Karpas-422 (cell line): ENCODE measurements around the gene TRPM3. TPM values are rescaled to one million over a fixed set of nuclear protein-coding genes. Genes with fewer than 3 reads are reported as not detected.

ENCODE experiments used
- DNase-seq: peaks from one replicate; pipeline ENCODE4 v3.0.0-alpha.2; 2015
- H2AFZ ChIP-seq: fragments of 200-600 bp; sonication (generic); 2 replicates; pipeline ENCODE4 v1.6.1; 2014; ENCODE audit warnings: antibody characterized with exemption, low read length, mixed read lengths
- H3K27ac ChIP-seq: fragments of 200-600 bp; sonication (generic); 2 replicates; pipeline ENCODE4 v1.5.1; 2014; ENCODE audit warnings: mild to moderate bottlenecking, low read length, moderate library complexity
- H3K27me3 ChIP-seq: fragments of 200-600 bp; sonication (generic); 2 replicates; pipeline ENCODE4 v1.6.1; 2014; ENCODE audit warnings: low read length, mixed read lengths
- H3K36me3 ChIP-seq: fragments of 200-600 bp; sonication (generic); 2 replicates; pipeline ENCODE4 v1.6.1; 2014; ENCODE audit warnings: low read length, mixed read lengths; ENCODE audit not compliant: insufficient read depth
- H3K4me1 ChIP-seq: fragments of 200-600 bp; sonication (generic); 2 replicates; pipeline ENCODE4 v1.6.1; 2014; ENCODE audit warnings: mild to moderate bottlenecking, low read length, mixed read lengths
- H3K4me2 ChIP-seq: fragments of 200-600 bp; sonication (generic); 2 replicates; pipeline ENCODE4 v1.6.1; 2014; ENCODE audit warnings: low read length, low read depth, mild to moderate bottlenecking; ENCODE audit not compliant: poor library complexity, severe bottlenecking
- H3K4me3 ChIP-seq: fragments of 200-600 bp; sonication (generic); 2 replicates; pipeline ENCODE4 v1.5.1; 2014; ENCODE audit warnings: mild to moderate bottlenecking, antibody characterized with exemption, low read length, mixed read lengths
- H3K79me2 ChIP-seq: fragments of 200-600 bp; sonication (generic); 2 replicates; pipeline ENCODE4 v1.6.1; 2014; ENCODE audit warnings: mild to moderate bottlenecking, low read length, mixed read lengths
- H3K9ac ChIP-seq: fragments of 200-600 bp; sonication (generic); 2 replicates; pipeline ENCODE4 v1.6.0; 2014; ENCODE audit warnings: low read length
- H3K9me2 ChIP-seq: fragments of 200-600 bp; sonication (generic), shearing (Covaris generic); replicated peaks from 2 replicates; pipeline ENCODE4 v1.6.0; 2014; ENCODE audit warnings: mild to moderate bottlenecking, low read length, moderate library complexity; ENCODE audit not compliant: insufficient read depth
- H3K9me3 ChIP-seq: fragments of 300-700, 200-600 bp; sonication (generic); 2 replicates; pipeline ENCODE4 v1.6.1; 2014; ENCODE audit warnings: low read length, mixed read lengths
- H4K20me1 ChIP-seq: fragments of 200-600 bp; sonication (generic); 2 replicates; pipeline ENCODE4 v1.6.1; 2014; ENCODE audit warnings: mild to moderate bottlenecking, antibody characterized with exemption, low read length, low read depth; ENCODE audit not compliant: insufficient read depth
- total RNA-seq: library from RNA; depleted of rRNA; stranded (reverse); fragments of >200 nt; shearing (Covaris generic); gene quantifications from 2 replicates; pipeline ENCODE4 v1.2.3, GENCODE V29; 2014; ENCODE audit warnings: low replicate concordance

The TRPM3 gene
- total RNA-seq, 1 experiment from 2014 or later: not detected

DNA sequence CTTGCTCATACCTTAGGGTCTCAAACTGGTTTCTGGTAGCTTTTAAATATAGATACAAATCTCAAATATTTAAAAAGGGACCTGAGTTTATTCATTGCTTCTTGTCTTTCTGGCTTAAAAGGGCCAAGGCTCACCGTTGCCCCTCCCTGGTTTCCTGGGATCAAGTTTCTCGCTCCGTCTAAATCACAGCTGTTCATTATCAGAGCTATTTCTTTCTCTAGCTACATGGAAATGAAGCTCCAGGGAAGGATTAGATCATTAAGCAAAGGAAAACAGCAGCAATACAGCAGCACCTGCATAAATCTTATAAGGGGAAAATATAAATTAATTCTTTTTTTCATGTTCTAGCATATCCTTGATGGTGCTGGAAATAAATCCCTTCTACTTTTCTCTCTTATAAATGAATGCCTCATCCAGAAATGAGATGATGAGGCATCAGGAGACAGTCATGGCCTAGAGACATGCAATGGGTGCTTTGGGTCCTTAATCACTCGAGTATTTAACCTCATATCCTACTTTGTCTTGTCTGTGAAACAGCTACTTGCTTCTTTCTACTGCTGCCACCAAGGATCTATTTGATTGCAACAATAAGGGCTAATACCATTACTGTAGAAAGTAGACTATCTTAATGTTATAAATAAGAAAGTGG lies 320.1 kb downstream of the TRPM3 start:
- Histone ChIP-seq H3K27ac (no peak overlapping the region), H3K4me2 (no peak overlapping the region), H3K9me2 (no peaks in the 10 kb centered on the region), H2AFZ (no peak overlapping the region), H4K20me1 (no peaks in the 10 kb centered on the region), H3K9me3 (no peaks in the 10 kb centered on the region), H3K36me3 (no peaks in the 10 kb centered on the region), H3K79me2 (no peaks in the 10 kb centered on the region), H3K4me3 (no peak overlapping the region), H3K4me1 (no peaks in the 10 kb centered on the region), H3K9ac (no peak overlapping the region), H3K27me3 (no peaks in the 10 kb centered on the region)
- peak; percentile 27 for DNase-seq

- no peak overlapping the region for H3K4me2 ChIP-seq
- no peaks in the 10 kb centered on the region for H3K4me1 ChIP-seq
- no peaks in the 10 kb centered on the region for H4K20me1 ChIP-seq
- H3K9ac ChIP-seq: no peak overlapping the region
- DNase-seq: no peak
- no peak overlapping the region for H3K4me3 ChIP-seq
- no peaks in the 10 kb centered on the region for H3K36me3 ChIP-seq
- H3K9me3 ChIP-seq: no peaks in the 10 kb centered on the region
- no peaks in the 10 kb centered on the region for H3K79me2 ChIP-seq
- no peaks in the 10 kb centered on the region for H3K27me3 ChIP-seq
- H3K9me2 ChIP-seq: no peaks in the 10 kb centered on the region
- H2AFZ ChIP-seq: no peak overlapping the region
- no peak overlapping the region for H3K27ac ChIP-seq
Observed at GRCh38 chr9:70798018-70798417, 323.4 kb downstream of the TRPM3 start.

DNA sequence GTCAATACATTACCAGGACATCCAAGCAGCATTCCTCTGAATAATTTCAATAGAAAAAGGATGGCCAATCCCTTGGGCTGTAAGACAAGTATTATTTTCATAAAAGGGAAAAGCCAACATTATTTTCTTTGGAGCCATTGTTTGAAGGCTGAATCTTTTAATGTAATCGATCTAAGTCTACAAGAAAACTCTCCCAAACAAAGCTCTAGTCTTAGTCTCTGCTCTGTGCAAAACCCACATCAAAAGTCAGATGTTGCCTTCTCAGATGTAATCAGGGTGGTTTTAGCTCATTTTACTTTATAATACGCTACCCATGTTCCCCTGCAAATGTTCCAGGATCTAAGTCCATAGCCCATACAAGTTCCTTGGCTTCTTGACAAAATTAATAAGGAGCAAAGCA lies 325.6 kb downstream of the TRPM3 start:
- H3K27me3 ChIP-seq: no peaks in the 10 kb centered on the region
- no peaks in the 10 kb centered on the region for H3K36me3 ChIP-seq
- no peak overlapping the region for H3K27ac ChIP-seq
- DNase-seq: peak; percentile 6
- H3K4me2 ChIP-seq: no peak overlapping the region
- no peaks in the 10 kb centered on the region for H3K9me2 ChIP-seq
- H3K9me3 ChIP-seq: no peaks in the 10 kb centered on the region
- no peak overlapping the region for H3K4me3 ChIP-seq
- no peaks in the 10 kb centered on the region for H4K20me1 ChIP-seq
- H2AFZ ChIP-seq: no peak overlapping the region
- H3K9ac ChIP-seq: no peak overlapping the region
- no peaks in the 10 kb centered on the region for H3K4me1 ChIP-seq
- no peaks in the 10 kb centered on the region for H3K79me2 ChIP-seq

GRCh38 chr9:70792796-70793195 lies 328.6 kb downstream of the TRPM3 start:
- Histone ChIP-seq H3K9ac (no peak overlapping the region), H3K4me1 (no peaks in the 10 kb centered on the region), H3K4me2 (no peak overlapping the region), H3K36me3 (no peaks in the 10 kb centered on the region), H3K79me2 (no peaks in the 10 kb centered on the region), H3K27ac (no peak overlapping the region), H3K4me3 (no peak overlapping the region), H3K9me3 (no peaks in the 10 kb centered on the region), H3K27me3 (no peaks in the 10 kb centered on the region), H4K20me1 (no peaks in the 10 kb centered on the region), H3K9me2 (no peaks in the 10 kb centered on the region), H2AFZ (no peak overlapping the region)
- no peak for DNase-seq

- Histone ChIP-seq H3K4me2 (no peak overlapping the region), H4K20me1 (no peaks in the 10 kb centered on the region), H3K4me1 (no peaks in the 10 kb centered on the region), H3K36me3 (no peaks in the 10 kb centered on the region), H3K79me2 (no peaks in the 10 kb centered on the region), H3K27ac (no peak overlapping the region), H3K9me2 (no peaks in the 10 kb centered on the region), H3K4me3 (no peak overlapping the region), H2AFZ (no peak overlapping the region), H3K27me3 (no peaks in the 10 kb centered on the region), H3K9ac (no peak overlapping the region), H3K9me3 (no peaks in the 10 kb centered on the region)
- DNase-seq: peak; percentile 19
Observed at GRCh38 chr9:70791936-70792335, 329.5 kb downstream of the TRPM3 start.

GRCh38 chr9:70789086-70789485 lies 332.3 kb downstream of the TRPM3 start:
- Histone ChIP-seq H3K79me2 (no peaks in the 10 kb centered on the region), H3K4me1 (no peaks in the 10 kb centered on the region), H3K27me3 (no peaks in the 10 kb centered on the region), H3K4me3 (no peak overlapping the region), H2AFZ (no peak overlapping the region), H3K36me3 (no peaks in the 10 kb centered on the region), H4K20me1 (no peaks in the 10 kb centered on the region), H3K9me3 (no peaks in the 10 kb centered on the region), H3K4me2 (no peak overlapping the region), H3K9me2 (no peaks in the 10 kb centered on the region), H3K9ac (no peak overlapping the region), H3K27ac (no peak overlapping the region)
- DNase-seq: no peak

DNA sequence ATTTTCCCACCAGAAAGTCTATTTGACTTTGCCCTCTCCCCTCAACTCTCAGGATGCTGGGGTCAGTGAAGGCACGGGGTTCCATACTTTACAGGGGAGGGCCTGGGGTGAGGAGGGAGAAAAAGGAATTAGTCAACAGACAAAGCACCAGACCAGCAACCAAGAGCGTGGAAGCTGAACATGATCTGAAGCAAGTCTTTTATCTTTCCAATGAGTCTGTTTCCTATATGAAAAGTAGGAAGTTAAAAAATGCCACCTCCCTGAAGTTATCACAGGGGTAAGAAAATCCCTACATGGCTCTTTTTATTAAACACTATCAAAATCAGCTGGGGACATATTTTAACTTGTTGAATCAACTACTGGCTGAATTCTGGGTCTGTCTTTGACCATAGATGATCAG lies 337.0 kb downstream of the TRPM3 start:
- Histone ChIP-seq H3K27ac (no peak overlapping the region), H3K9me3 (no peaks in the 10 kb centered on the region), H3K79me2 (no peaks in the 10 kb centered on the region), H4K20me1 (no peaks in the 10 kb centered on the region), H2AFZ (no peak overlapping the region), H3K4me2 (no peak overlapping the region), H3K4me3 (no peak overlapping the region), H3K4me1 (no peaks in the 10 kb centered on the region), H3K9ac (no peak overlapping the region), H3K27me3 (no peaks in the 10 kb centered on the region), H3K36me3 (no peaks in the 10 kb centered on the region), H3K9me2 (no peaks in the 10 kb centered on the region)
- no peak for DNase-seq

DNA sequence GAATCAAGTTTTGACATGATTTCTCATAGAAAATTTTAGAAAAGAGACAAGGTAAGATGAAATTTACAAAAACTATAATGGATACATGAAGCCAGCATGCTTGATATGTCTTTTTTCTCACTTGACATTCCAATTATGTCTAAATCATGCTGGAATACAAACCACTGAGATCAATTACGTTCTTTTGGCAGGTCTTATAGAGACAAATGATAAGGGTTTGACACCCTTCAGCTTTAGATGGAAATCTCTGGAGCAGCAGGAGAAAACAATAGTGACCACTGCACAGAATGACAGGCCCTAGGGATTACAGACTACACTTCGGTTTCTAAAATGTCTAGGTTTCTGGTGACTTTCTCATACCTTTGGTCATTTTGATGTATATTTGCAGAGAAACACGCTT lies 342.9 kb downstream of the TRPM3 start:
- Histone ChIP-seq H3K27ac (no peak overlapping the region), H3K79me2 (no peaks in the 10 kb centered on the region), H3K4me2 (no peak overlapping the region), H3K9me2 (no peaks in the 10 kb centered on the region), H3K27me3 (no peaks in the 10 kb centered on the region), H3K4me1 (no peaks in the 10 kb centered on the region), H3K9ac (no peak overlapping the region), H3K9me3 (no peaks in the 10 kb centered on the region), H4K20me1 (no peaks in the 10 kb centered on the region), H3K4me3 (no peak overlapping the region), H3K36me3 (no peaks in the 10 kb centered on the region), H2AFZ (no peak overlapping the region)
- peak; percentile 11 for DNase-seq

DNA sequence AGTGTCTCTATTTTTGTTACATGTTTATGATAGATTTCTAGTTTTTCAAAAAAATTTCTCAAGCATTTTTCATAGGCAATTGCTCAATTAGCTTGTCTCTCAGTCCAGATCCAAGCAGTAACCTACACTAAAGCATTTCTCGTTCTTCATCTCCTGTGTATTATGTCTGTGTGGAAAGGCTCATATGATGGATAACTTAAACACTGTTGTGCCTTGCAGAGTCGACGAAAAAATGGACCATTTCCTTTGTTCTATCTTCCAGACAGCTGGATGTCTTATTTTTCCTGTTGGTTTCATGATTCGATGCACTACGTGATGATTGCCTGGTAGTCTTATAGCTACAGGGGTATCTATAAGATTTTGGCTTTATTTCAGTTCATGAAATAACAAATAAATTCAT lies 347.8 kb downstream of the TRPM3 start:
- Histone ChIP-seq H3K27me3 (no peaks in the 10 kb centered on the region), H2AFZ (no peak overlapping the region), H3K9me3 (no peaks in the 10 kb centered on the region), H3K36me3 (no peaks in the 10 kb centered on the region), H3K4me1 (no peaks in the 10 kb centered on the region), H3K9ac (no peak overlapping the region), H4K20me1 (no peaks in the 10 kb centered on the region), H3K79me2 (no peaks in the 10 kb centered on the region), H3K4me3 (no peak overlapping the region), H3K4me2 (no peak overlapping the region), H3K9me2 (no peaks in the 10 kb centered on the region), H3K27ac (no peak overlapping the region)
- no peak for DNase-seq
